D341Med (cell line): ENCODE data around the gene SMURF2.
"Not testable (repeated sequence)": the region's sequence is repeated elsewhere in the genome, so short reads cannot be mapped to it uniquely, and the experiment has no call there.

Experiments used
- DNase-seq: peaks from one replicate; pipeline ENCODE4 v3.0.0; 2012; ENCODE audit warnings: low spot score

SMURF2 gene

GRCh38 chr17:64630309-64631223, 31.5 kb downstream of the SMURF2 start:
- DNase-seq, result no peak

DNA sequence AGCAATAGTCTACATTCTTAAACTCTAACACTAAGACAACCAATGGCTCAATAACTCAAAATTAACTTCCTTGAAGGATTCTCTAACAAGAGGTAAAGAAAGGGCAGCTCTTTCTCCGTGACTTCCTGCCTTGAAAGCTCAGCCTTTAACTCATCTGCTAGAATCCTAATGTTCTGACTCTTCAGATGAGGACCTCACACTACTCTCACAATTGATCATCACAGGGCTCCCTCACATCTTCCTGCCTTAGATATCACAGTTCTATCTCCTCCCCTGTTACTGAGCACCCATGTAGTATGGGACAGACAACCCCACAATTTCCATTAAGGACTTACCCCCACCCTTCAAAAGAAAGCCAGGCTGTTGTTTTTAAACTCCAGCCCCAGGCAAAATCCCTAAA, 33.5 kb downstream of the SMURF2 start:
- DNase-seq, result no peak

DNA sequence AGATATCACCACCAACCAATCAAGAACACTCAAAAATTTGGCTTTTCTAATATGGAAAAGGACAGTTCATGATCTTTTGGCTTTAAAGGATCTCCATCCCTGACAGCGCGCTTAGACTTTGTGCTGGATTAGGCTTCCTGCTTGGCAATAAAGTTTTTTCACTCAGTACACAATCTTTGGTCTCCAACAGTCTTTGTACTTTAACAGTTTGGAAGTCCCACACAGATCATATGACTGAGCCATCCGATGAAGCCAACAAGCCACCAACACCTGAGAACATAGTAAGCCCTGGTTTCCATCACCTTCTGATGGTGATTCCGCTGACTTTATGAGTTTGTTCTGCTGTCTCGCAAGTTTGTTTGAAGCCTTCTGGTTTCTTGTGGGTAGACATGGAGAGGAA, 34.3 kb downstream of the SMURF2 start:
- DNase-seq, result no peak

- DNase-seq, result no peak
Measured at GRCh38 chr17:64626827-64627226, 35.3 kb downstream of the SMURF2 start.

- DNase-seq, result no peak
Measured at GRCh38 chr17:64625541-64625940, 36.6 kb downstream of the SMURF2 start.

- no peak for DNase-seq
Measured at GRCh38 chr17:64622931-64623654, 39.0 kb downstream of the SMURF2 start.

DNA sequence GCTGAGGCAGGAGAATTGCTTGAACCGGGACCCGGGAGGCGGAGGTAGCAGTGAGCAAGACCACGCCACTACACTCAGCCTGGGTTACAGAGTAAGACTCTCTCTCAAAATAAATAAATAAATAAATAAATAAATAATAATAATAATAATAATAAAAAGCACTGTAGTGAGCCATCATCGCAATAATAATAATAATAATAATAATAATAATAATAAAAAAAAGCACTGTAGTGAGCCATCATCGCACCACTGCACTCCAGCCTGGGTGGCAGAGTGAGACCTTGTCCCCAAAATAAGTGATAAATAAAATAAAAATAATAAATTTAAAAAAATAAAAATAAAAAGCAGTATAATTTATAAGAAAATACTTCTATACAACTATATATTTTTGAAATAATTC, 40.3 kb downstream of the SMURF2 start:
- DNase-seq, result no peak

GRCh38 chr17:64618848-64619247, 43.3 kb downstream of the SMURF2 start:
- no peak for DNase-seq

- DNase-seq, result no peak
Measured at GRCh38 chr17:64617125-64617780, 44.9 kb downstream of the SMURF2 start.

DNA sequence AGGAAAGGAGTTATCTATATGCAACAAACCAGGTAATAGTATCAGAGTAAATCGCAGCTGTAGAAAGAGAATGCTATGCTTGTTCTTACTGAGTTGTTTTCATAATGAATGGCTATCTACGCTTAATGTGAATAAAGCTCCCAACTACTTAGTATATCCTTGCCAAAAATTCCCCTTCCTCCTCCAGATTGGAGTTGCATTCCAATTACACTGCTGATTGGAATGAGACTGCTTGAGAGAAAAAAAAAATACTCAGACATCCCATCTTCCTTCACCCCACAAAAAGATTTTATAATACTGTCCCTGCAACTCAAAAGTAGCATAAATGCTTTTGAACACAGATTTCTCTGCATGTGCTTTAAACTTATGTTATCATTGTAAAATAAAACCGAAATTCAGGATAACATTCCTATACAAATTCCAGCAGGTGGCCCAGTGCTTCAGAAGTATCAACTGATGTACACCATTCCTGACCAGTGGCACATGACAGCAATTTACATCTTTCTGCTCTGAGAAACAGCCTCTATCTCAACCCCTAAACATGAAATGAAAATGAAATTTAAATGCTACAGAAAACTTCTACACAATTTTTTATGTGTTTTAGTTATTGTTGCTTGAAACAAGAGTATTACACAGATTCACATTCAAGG, 47.0 kb downstream of the SMURF2 start:
- no peak for DNase-seq

GRCh38 chr17:64614266-64615027, 47.7 kb downstream of the SMURF2 start:
- no peak for DNase-seq

- DNase-seq, result no peak
Measured at GRCh38 chr17:64611369-64611768, 50.7 kb downstream of the SMURF2 start.

- not testable (repeated sequence) for DNase-seq
Measured at GRCh38 chr17:64610244-64610643, 51.9 kb downstream of the SMURF2 start.

DNA sequence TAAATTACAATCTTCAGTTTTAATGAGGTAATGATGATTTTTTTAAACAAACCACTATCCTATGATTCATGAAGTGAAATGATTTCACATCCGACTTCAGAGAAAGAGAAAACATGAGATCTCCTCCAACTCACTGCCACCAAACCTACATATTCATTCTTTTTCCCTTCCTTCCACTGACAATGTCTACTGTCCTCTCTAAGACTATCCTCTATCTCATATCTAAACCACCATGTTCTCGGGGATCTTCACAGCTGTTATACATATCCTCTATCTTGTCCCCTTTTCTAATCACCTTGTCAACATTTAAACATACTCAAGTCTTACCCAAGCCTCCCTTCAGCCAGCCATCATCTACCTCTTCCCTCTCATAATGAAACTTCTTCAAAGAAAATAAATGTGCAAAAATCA, 53.5 kb downstream of the SMURF2 start:
- DNase-seq, result no peak

DNA sequence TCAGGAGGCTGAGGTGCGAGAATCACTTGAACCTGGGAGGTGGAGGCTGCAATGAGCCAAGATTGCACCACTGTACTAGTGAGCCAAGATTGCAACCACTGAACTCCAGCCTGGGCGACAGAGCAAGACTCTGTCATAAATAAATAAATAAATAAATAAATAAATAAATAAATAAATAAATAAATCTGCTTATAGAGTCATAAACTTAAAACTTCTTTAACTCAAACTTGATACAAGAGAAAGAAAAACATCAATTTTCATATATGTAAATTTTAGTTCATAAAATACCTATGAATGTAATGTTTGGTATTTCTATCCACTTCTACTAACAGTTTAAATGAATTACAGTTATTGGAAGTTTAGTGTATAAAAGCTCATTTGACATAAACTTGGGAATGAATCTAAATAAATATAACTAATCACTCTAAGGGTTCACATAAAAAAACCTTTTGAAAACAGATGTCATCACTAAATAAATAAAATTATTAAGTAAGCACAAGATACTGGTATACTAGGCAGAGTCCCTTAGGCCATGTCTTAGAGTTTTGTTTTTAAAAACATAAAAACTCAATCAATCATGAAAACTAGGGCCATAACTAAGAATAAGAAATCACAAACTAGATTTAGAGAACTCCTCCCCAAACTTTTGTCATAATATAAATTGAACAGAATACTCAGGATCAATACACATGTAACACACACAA, 54.1 kb downstream of the SMURF2 start:
- no peak for DNase-seq

- DNase-seq, result not testable (repeated sequence)
Measured at GRCh38 chr17:64604532-64604931, 57.6 kb downstream of the SMURF2 start.

DNA sequence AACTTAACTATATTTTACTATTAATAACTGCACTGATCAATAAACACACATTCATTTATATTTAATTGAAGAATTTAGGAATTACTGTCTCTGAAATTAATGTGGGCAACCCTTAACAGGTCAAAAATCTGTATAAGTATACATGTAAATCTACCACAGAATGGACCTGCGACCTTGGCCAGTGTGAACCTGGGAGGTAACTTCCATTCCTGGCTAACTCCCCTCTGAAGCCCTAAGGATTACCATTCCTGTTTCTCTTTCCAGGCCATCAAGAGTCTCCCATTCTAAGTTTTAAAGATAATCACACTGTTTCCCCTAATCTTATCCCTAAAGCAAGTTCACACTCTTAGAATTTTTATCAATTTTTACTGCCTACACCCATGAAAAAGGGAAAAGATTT, 58.1 kb downstream of the SMURF2 start:
- no peak for DNase-seq

GRCh38 chr17:64599827-64600226, 62.3 kb downstream of the SMURF2 start:
- DNase-seq, result no peak

- DNase-seq, result no peak
Measured at GRCh38 chr17:64599187-64599676, 62.9 kb downstream of the SMURF2 start.

DNA sequence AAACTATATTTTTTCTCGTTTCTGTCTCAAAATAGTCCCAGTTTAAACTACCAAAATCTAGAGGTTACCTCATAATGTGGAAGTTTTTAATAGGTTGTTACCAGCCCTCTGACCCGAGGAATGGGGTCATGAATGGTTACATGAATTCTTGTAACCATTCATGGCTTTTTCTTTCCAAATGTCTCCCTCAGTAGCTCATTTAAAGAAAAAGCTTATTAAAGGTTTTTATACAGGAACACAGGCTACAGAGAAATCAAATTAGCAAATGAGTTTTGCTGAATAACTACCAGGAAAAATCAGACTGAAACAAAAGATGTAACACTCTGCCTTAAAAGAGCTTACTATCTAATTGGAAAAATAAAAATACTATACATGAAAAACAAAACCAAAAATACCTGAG, 63.4 kb downstream of the SMURF2 start:
- no peak for DNase-seq

- DNase-seq, result no peak
Measured at GRCh38 chr17:64596988-64597387, 65.1 kb downstream of the SMURF2 start.
